LNCAP (cell line): Measurements from ENCODE around the gene SP3.

Source experiments
- CTCF ChIP-seq: fragments of 450-650 bp; IDR thresholded peaks from 2 replicates; pipeline ENCODE4 v1.5.1; 2017; ENCODE audit warnings: mild to moderate bottlenecking

SP3 gene

GRCh38 chr2:173938700-173939384, 26.3 kb downstream of the SP3 start:
- TF ChIP-seq CTCF = no peak

- TF ChIP-seq CTCF = no peak
Measured at GRCh38 chr2:173935305-173935704, 29.9 kb downstream of the SP3 start.

DNA sequence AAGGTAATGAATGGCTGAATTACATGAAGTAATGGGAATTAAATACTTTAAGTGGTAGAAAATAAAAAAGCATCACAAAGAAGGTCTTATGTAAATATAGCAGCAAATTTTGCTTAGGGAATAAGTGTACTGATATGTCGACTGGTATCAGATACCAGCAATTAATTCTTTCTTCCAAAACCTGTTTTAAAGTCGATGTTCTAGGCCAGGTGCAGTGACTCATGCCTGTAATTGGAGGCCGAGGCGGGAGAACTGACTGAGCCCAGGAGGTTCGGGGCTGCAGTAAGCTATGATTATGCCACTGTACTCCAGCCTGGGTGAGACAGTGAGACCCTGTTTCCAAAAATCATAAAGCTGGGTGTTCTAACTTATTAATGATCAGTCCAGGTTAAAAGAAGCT, 30.3 kb downstream of the SP3 start:
- no peak for TF ChIP-seq CTCF

DNA sequence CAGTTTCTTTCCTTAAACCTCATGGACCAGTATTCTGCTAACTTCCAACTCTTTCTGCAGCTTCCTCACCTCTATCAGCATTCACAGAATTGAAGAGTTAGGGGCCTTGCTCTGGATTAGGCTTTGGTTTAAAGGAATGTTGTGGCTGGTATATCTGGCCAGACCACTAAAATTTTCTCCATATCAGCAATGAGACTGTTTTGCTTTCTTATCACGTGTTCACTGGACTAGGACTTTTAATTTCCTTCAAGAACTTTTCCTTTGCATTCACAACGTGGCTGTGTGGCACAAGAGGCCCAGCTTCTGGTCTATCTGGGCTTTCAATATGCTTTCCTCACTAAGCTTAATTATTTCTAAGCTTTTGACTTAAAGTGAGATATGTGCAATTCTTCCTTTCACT, 33.4 kb downstream of the SP3 start:
- TF ChIP-seq CTCF = no peak

GRCh38 chr2:173929441-173929840, 35.7 kb downstream of the SP3 start:
- TF ChIP-seq CTCF = no peak

GRCh38 chr2:173926875-173927274, 38.3 kb downstream of the SP3 start:
- no peak for TF ChIP-seq CTCF

GRCh38 chr2:173924285-173924684, 40.9 kb downstream of the SP3 start:
- no peak for TF ChIP-seq CTCF

GRCh38 chr2:173922760-173923159, 42.4 kb downstream of the SP3 start:
- TF ChIP-seq CTCF = no peak
